Activated T-cell treated with anti-CD3 and anti-CD28 coated beads, Interleukin-2, amount 50 U/mL, for 24 hours (primary cell): Measurements from ENCODE around the gene CDK18.
A peak's percentile ranks its signal among the peaks of the same experiment; 100 is the strongest.

Experiments used
- DNase-seq: peaks from one replicate; pipeline ENCODE4 v3.0.0-alpha.2; 2020
- H3K27ac Mint-ChIP-seq: 2 replicates; pipeline ENCODE4 v1.8.0; 2020; ENCODE audit warnings: mild to moderate bottlenecking, mixed read lengths
- H3K27me3 Mint-ChIP-seq: 2 replicates; pipeline ENCODE4 v1.8.0; 2020; ENCODE audit warnings: mixed read lengths
- H3K36me3 Mint-ChIP-seq: 2 replicates; pipeline ENCODE4 v1.8.0; 2020; ENCODE audit warnings: low read depth, mixed read lengths
- H3K4me1 Mint-ChIP-seq: 2 replicates; pipeline ENCODE4 v1.8.0; 2020; ENCODE audit warnings: low read depth, mixed read lengths
- H3K4me3 Mint-ChIP-seq: 2 replicates; pipeline ENCODE4 v1.8.0; 2020; ENCODE audit warnings: mild to moderate bottlenecking, moderate library complexity, mixed read lengths
- H3K9me3 Mint-ChIP-seq: 2 replicates; pipeline ENCODE4 v1.8.0; 2020; ENCODE audit warnings: mixed read lengths

CDK18 gene

GRCh38 chr1:205542367-205542766 lies 37.9 kb downstream of the CDK18 start:
- H3K36me3 Mint-ChIP-seq = no peaks in the 10 kb centered on the region
- H3K27ac Mint-ChIP-seq = no peak overlapping the region
- no peak overlapping the region for H3K4me3 Mint-ChIP-seq
- peaks cover 5% of the 10 kb centered on the region for H3K4me1 Mint-ChIP-seq
- no peak for DNase-seq
- H3K9me3 Mint-ChIP-seq = no peaks in the 10 kb centered on the region
- peaks cover 55% of the 10 kb centered on the region for H3K27me3 Mint-ChIP-seq

GRCh38 chr1:205543351-205544301 lies 39.2 kb downstream of the CDK18 start:
- no peak for DNase-seq
- peak overlapping the region; percentile 27 for H3K4me3 Mint-ChIP-seq
- H3K27ac Mint-ChIP-seq = no peak overlapping the region
- peaks cover 66% of the 10 kb centered on the region for H3K27me3 Mint-ChIP-seq
- H3K36me3 Mint-ChIP-seq = no peaks in the 10 kb centered on the region
- no peaks in the 10 kb centered on the region for H3K9me3 Mint-ChIP-seq
- H3K4me1 Mint-ChIP-seq = peaks cover 5% of the 10 kb centered on the region

DNA sequence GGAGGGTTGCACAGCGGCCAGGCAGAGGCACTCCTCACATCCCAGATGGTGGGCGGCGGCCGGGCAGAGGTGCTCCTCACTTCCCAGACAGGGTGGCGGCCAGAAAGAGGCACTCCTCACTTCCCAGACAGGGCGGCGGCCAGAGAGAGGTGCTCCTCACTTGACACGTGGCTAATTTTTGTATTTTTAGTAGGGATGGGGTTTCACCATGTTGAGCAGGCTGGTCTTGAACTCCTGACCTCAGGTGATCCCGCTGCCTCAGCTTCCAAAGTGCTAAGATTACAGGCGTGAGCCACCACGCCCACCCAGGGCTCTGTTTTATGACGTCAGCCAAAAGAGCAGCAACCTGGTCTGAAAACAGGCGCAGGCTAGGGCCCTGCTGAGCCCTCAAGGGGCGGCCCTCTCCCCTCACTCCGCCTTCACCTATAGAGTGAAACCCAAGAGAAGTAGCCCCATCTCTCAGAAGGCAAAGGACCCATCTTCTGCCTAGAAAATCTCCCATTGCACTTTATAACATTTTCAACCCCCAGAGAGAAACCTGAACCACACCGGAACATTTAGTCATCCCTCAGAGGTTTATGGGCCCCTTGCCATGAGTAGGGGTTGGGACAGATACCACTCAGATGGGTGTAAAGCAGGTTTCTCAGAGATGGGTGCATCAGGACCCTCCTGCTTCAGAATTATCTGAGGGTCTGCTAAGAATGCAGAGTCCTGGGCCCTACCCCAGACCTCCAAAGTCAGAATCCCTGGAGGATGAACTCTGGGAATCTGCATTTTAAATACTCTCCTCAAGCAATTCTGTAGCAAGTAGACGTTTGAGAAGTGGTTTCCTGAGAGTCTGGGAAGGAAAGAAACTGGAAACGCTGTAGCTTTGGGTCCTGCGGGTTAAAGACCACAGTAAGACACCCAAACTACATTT lies 40.8 kb downstream of the CDK18 start:
- DNase-seq = no peak
- H3K36me3 Mint-ChIP-seq = no peaks in the 10 kb centered on the region
- H3K4me3 Mint-ChIP-seq = no peak overlapping the region
- peaks cover 76% of the 10 kb centered on the region for H3K27me3 Mint-ChIP-seq
- H3K9me3 Mint-ChIP-seq = no peaks in the 10 kb centered on the region
- no peak overlapping the region for H3K27ac Mint-ChIP-seq
- peaks cover 5% of the 10 kb centered on the region for H3K4me1 Mint-ChIP-seq

DNA sequence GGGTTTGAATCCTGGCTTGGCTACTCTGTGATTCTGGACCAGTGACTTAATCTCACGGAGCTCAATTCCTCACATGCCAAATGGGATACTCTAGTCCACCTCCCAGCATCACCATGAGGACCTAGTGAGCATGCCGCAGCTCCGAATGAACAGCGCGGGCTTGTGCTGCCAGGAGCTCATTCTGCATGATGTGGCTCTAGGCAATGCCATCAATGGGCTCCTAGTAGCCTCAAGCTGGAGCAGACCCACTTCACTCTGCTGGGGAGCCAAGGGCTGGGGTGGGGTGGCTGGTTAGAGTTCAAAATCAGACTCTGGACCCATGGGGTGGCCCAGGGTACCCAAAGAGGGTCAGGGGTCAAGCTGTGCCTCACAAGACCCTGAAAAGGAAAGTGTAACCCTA lies 41.5 kb downstream of the CDK18 start:
- no peaks in the 10 kb centered on the region for H3K9me3 Mint-ChIP-seq
- DNase-seq = no peak
- H3K36me3 Mint-ChIP-seq = no peaks in the 10 kb centered on the region
- H3K27ac Mint-ChIP-seq = no peak overlapping the region
- H3K27me3 Mint-ChIP-seq = peaks cover 75% of the 10 kb centered on the region
- no peak overlapping the region for H3K4me3 Mint-ChIP-seq
- peaks cover 5% of the 10 kb centered on the region for H3K4me1 Mint-ChIP-seq

GRCh38 chr1:205546541-205546940 lies 42.1 kb downstream of the CDK18 start:
- H3K36me3 Mint-ChIP-seq = no peaks in the 10 kb centered on the region
- no peak overlapping the region for H3K4me3 Mint-ChIP-seq
- no peaks in the 10 kb centered on the region for H3K9me3 Mint-ChIP-seq
- DNase-seq = no peak
- peaks cover 71% of the 10 kb centered on the region for H3K27me3 Mint-ChIP-seq
- H3K27ac Mint-ChIP-seq = no peak overlapping the region
- peaks cover 5% of the 10 kb centered on the region for H3K4me1 Mint-ChIP-seq

DNA sequence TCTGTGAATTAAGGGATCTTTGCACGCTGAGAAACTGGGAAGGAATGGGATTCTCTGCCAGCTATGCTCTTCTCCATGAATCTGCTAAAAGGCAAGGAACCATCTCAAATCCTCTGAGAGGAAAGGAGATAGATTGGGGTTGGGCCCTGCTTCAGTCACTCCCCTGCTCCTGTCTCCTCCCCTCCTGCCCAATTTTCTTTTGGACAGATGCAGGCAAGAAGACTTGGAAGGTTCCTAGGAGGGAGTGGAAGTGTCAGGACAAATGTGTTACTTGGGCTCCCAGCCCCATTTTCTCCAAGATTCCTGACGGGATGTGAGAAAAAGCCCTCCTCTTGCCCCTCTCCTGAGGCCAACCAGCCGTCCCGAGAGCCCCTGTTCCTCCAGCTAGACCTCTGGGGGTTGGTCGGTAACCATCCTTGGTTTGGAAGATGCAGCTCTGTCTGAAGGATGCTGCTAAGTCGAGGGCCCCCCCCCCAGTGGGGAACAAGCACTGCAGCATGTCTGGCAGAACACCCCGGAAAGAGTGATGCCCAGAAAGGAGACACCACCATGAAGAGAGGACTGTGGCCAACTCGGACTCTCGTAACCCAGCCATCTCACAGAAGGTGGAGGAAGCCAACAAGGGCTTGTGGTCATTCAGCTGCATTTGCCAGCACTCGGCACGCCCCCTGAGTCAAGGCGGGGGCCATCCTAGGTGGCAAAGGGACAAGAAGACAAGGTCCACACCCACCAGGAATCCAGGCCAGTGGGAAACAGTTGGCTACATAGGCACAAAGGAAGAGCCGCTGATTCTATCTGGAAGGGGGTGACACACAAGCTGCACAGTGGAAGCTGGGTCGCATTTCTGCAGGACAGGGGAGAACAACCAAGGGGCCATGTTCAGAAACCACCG lies 43.7 kb downstream of the CDK18 start:
- H3K4me1 Mint-ChIP-seq = peaks cover 5% of the 10 kb centered on the region
- H3K27me3 Mint-ChIP-seq = peaks cover 64% of the 10 kb centered on the region
- no peak for DNase-seq

DNA sequence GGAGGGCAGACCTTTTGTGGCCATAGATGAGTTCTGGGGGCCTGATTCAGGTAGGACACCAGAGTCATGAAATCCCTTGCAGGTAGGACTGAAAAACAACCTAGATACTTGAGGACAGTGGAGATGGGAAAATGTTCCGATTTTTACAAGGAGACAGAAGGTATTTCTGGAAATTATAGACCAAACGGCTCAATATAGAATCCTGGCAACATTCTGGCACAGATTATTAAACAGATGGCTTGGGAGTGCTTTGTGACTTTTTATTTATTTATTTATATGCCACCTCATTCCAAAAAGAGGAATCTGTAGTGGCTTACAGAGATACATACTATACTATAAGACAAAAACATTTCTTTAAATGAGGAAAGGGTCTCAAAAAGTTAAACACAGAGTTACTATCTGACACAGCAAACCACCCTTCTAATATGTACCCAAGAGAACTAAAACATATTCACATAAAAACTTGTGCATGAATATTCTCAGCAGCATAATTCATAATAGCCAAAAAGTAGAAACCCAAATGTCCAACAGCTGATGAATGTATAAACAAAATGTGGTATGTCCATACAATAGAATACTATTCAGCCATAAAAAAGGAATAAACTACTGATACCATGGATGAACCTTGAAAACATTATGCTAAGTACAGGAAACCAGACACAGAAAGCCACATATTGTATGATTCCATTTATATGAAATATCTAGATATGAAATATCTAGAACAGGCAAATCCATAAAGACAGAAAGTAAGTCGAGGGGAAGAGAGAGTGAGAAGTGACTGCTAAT lies 49.8 kb downstream of the CDK18 start:
- no peaks in the 10 kb centered on the region for H3K36me3 Mint-ChIP-seq
- no peak for DNase-seq
- H3K27me3 Mint-ChIP-seq = peaks cover 63% of the 10 kb centered on the region
- no peak overlapping the region for H3K4me3 Mint-ChIP-seq
- H3K27ac Mint-ChIP-seq = no peak overlapping the region
- peaks cover 16% of the 10 kb centered on the region for H3K9me3 Mint-ChIP-seq
- no peaks in the 10 kb centered on the region for H3K4me1 Mint-ChIP-seq

More for the DNA sequence above, 43.7 kb downstream of the CDK18 start:
- Mint-ChIP-seq H3K36me3 (no peaks in the 10 kb centered on the region), H3K27ac (no peak overlapping the region), H3K4me3 (no peak overlapping the region), H3K9me3 (no peaks in the 10 kb centered on the region)

GRCh38 chr1:205561501-205562203 lies 57.2 kb downstream of the CDK18 start:
- no peaks in the 10 kb centered on the region for H3K36me3 Mint-ChIP-seq
- H3K27me3 Mint-ChIP-seq = peaks cover 60% of the 10 kb centered on the region
- no peak for DNase-seq
- H3K4me1 Mint-ChIP-seq = no peaks in the 10 kb centered on the region
- no peaks in the 10 kb centered on the region for H3K9me3 Mint-ChIP-seq
- H3K4me3 Mint-ChIP-seq = no peak overlapping the region
- H3K27ac Mint-ChIP-seq = no peak overlapping the region

DNA sequence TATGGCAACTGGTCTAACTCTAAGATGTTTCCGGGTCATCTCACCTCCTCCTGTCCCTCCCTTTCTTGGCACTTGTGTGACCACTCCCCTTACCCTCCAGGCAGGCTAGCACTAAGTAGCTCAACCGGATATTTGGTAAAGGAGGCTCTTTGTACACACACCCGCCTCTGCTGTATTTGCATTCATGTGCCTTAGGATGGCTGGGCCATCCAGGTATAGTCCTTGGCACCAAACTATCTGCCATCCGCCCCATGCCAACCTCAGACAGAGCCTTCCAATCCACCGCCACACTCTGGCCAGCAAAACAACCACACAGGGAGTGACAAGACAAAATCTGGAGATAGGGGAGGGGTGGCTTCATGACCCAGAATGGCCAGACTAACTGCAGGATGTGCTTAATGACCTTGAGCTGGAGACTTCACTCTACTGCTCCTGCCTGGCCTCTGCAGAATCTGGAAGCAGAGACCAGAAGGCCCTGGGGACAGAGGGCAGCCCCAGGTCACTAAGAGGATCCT lies 59.5 kb downstream of the CDK18 start:
- H3K4me1 Mint-ChIP-seq = peaks cover 3% of the 10 kb centered on the region
- H3K27ac Mint-ChIP-seq = no peak overlapping the region
- DNase-seq = no peak
- H3K9me3 Mint-ChIP-seq = no peaks in the 10 kb centered on the region
- peaks cover 60% of the 10 kb centered on the region for H3K27me3 Mint-ChIP-seq
- H3K4me3 Mint-ChIP-seq = no peak overlapping the region
- H3K36me3 Mint-ChIP-seq = no peaks in the 10 kb centered on the region

DNA sequence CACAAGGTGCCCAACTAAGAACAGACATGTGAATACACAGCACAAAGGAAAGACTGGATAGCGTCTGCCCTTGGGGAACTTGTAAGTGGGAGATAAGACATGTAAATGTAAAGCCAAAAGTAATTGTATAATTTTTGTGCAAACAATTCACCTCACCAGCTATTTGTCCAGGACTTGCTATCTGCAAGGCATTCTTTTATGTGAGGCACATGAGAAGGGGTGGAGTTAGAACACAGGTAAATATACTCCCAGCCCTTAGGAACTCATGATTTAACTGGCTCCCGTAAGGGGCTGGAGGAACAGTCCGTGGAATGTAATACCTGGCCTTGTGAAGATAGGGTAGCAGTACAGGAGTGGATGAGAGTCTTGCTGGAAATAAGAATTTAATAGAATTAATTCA lies 61.3 kb downstream of the CDK18 start:
- H3K27ac Mint-ChIP-seq = no peak overlapping the region
- H3K27me3 Mint-ChIP-seq = peaks cover 60% of the 10 kb centered on the region
- peaks cover 3% of the 10 kb centered on the region for H3K4me1 Mint-ChIP-seq
- no peaks in the 10 kb centered on the region for H3K9me3 Mint-ChIP-seq
- H3K36me3 Mint-ChIP-seq = no peaks in the 10 kb centered on the region
- H3K4me3 Mint-ChIP-seq = no peak overlapping the region
- no peak for DNase-seq

DNA sequence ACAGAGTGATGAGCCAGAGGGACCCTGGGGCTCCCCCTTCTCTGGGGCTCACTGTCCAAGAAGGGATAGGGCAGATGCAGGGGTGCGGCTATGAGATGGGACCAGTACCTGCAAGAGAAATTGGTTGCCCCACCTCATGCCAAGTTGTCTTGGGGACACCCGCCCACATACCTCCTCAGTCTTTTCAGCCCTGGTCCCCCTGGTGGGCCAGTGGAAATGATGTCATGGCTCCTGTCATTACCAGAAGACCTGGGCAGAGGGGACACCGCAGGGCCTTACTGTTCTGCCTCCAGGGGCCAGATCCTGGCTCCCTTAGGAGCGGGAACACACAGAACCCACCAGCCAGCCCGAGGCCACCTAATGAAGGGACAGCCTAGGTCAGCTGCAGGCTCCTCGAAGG lies 63.2 kb downstream of the CDK18 start:
- no peaks in the 10 kb centered on the region for H3K9me3 Mint-ChIP-seq
- no peaks in the 10 kb centered on the region for H3K36me3 Mint-ChIP-seq
- H3K27me3 Mint-ChIP-seq = peaks cover 69% of the 10 kb centered on the region
- no peak overlapping the region for H3K4me3 Mint-ChIP-seq
- no peak for DNase-seq
- H3K27ac Mint-ChIP-seq = no peak overlapping the region
- peaks cover 3% of the 10 kb centered on the region for H3K4me1 Mint-ChIP-seq

- Mint-ChIP-seq H3K4me1 (peaks cover 3% of the 10 kb centered on the region), H3K9me3 (no peaks in the 10 kb centered on the region), H3K27ac (no peak overlapping the region), H3K36me3 (no peaks in the 10 kb centered on the region), H3K27me3 (peaks cover 73% of the 10 kb centered on the region), H3K4me3 (peak overlapping the region; percentile 51)
- DNase-seq = no peak
These were observed 63.6 kb downstream of the CDK18 start for GRCh38 chr1:205568135-205568468.
